GM06990 (cell line): Measurements from ENCODE around the gene ARRB2.

Experiments
- DNase-seq: peaks from one replicate; pipeline ENCODE4 v3.0.0-alpha.2; 2011; ENCODE audit not compliant: insufficient read length; ENCODE audit errors: extremely low read depth
- H3K27me3 ChIP-seq: replicated peaks from 2 replicates; pipeline ENCODE4 v1.6.0; 2011; ENCODE audit warnings: low read length; ENCODE audit not compliant: control insufficient read depth, insufficient read depth
- H3K36me3 ChIP-seq: 2 replicates; pipeline ENCODE4 v1.5.1; 2011; ENCODE audit warnings: low read length; ENCODE audit not compliant: control insufficient read depth, insufficient read depth
- H3K4me3 ChIP-seq: replicated peaks from 2 replicates; pipeline ENCODE4 v1.5.1; 2011; ENCODE audit warnings: low read depth, mild to moderate bottlenecking, control low read depth, low read length
- TF ChIP-seq, protein P1 (sequence below): IDR thresholded peaks from 2 replicates; pipeline ENCODE4 v1.5.1; 2011; ENCODE audit warnings: low read length, control low read depth, mild to moderate bottlenecking, inconsistent platforms; ENCODE audit not compliant: insufficient read depth, poor library complexity, severe bottlenecking

Gene ARRB2

DNA sequence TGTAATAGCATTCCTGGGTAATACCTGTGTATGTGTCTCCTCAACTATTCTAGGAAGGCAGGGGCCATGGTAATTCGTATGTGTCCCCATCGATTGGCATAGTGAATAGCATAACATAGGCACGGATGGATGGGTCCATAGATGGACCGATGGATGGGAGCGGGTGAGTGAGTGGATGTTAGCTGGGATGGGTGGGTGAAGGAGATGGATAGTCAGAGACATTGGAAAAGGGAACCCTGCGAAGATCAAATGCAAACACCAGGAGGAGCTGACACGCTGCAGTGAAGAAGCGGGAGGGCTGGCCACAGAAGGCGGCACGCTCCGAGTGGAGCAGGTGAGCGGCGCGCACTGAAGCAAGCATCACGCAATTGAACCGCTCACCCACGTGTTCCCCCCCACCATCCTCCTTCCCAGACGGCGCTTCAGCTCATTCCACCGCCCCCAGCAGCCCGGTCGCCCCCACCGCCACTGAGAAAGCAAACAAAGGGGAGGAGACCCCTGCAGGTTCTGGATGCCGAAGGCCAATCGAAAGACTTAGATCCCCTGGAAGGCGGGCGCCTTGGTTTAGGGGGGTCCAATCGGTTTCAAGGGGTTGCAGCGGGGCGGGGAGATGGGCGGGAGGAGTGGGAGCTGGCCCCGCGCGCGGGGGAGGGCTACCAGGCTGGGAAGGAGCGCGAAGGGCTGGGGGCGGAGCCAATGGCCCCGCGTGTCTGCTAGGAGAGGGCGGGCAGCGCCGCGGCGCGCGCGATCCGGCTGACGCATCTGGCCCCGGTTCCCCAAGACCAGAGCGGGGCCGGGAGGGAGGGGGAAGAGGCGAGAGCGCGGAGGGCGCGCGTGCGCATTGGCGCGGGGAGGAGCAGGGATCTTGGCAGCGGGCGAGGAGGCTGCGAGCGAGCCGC is at the start of gene ARRB2:
TSS of gene ARRB2 (plus strand) at position 839 of the 899 bp plus-strand sequence. CDS start 90 bp downstream, outside the sequence.
- TF ChIP-seq, protein P1, sequence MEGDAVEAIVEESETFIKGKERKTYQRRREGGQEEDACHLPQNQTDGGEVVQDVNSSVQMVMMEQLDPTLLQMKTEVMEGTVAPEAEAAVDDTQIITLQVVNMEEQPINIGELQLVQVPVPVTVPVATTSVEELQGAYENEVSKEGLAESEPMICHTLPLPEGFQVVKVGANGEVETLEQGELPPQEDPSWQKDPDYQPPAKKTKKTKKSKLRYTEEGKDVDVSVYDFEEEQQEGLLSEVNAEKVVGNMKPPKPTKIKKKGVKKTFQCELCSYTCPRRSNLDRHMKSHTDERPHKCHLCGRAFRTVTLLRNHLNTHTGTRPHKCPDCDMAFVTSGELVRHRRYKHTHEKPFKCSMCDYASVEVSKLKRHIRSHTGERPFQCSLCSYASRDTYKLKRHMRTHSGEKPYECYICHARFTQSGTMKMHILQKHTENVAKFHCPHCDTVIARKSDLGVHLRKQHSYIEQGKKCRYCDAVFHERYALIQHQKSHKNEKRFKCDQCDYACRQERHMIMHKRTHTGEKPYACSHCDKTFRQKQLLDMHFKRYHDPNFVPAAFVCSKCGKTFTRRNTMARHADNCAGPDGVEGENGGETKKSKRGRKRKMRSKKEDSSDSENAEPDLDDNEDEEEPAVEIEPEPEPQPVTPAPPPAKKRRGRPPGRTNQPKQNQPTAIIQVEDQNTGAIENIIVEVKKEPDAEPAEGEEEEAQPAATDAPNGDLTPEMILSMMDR = peak; percentile 77

GRCh38 chr17:4663711-4664110 is 46.7 kb upstream of the ARRB2 start:
- no peak for DNase-seq
- TF ChIP-seq, protein P1 = no peak
- H3K36me3 ChIP-seq = no peaks in the 10 kb centered on the region

More for the DNA sequence above, at the start of gene ARRB2:
- Histone ChIP-seq H3K36me3 (no peaks in the 10 kb centered on the region), H3K27me3 (no peaks in the 10 kb centered on the region), H3K4me3 (peak within 1 kb of the TSS; percentile 82)
- DNase-seq = peak; percentile 100

GRCh38 chr17:4664230-4664629 is 46.2 kb upstream of the ARRB2 start:
- no peak for DNase-seq
- H3K36me3 ChIP-seq = no peaks in the 10 kb centered on the region
- no peaks in the 10 kb centered on the region; the same call in 1 of the 2 replicates for H3K27me3 ChIP-seq
- TF ChIP-seq, protein P1 = no peak
- no peak overlapping the region for H3K4me3 ChIP-seq

More at GRCh38 chr17:4663711-4664110, 46.7 kb upstream of the ARRB2 start:
- no peak overlapping the region for H3K4me3 ChIP-seq
- H3K27me3 ChIP-seq = no peaks in the 10 kb centered on the region; the same call in 1 of the 2 replicates

DNA sequence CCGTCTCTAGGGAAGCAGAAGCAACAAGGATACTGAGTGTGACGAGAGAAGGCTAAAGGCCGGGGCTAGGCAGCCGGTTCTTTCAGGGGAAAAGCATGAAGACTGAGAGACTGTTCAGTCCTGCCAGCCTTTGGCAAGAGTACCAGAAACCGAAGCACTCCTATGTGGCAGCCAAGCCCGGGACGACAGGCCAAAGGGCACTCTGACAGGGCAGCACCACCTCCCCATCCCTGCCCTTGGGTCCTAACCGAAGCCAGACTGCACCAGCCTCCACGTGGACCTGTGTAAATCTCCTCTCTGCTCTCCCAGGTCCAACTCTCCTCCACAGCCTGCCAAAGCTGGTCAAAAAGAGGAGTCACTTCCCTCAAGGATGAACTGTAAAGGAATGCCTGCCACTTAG is 45.4 kb upstream of the ARRB2 start:
- Histone ChIP-seq H3K27me3 (no peaks in the 10 kb centered on the region; the same call in 1 of the 2 replicates), H3K4me3 (no peak overlapping the region), H3K36me3 (no peaks in the 10 kb centered on the region)
- no peak for DNase-seq
- TF ChIP-seq, protein P1 = no peak

- TF ChIP-seq, protein P1 = no peak
- no peaks in the 10 kb centered on the region; the same call in none of the 2 replicates for H3K36me3 ChIP-seq
- H3K27me3 ChIP-seq = no peaks in the 10 kb centered on the region; the same call in 1 of the 2 replicates
- H3K4me3 ChIP-seq = no peak overlapping the region
- no peak for DNase-seq
Observed at GRCh38 chr17:4666296-4666695, 44.1 kb upstream of the ARRB2 start.
